HG02852 (cell line): ENCODE measurements around the gene HSH2D.

Experiments used
- ATAC-seq: cut with Tn5 transposase; IDR thresholded peaks from one replicate; pipeline ENCODE4 v1.9.1; 2021; ENCODE audit warnings: mild to moderate bottlenecking, moderate library complexity; ENCODE audit not compliant: unreplicated experiment

Gene HSH2D

GRCh38 chr19:16191216-16191908 is 47.9 kb downstream of the HSH2D start:
- no peak for ATAC-seq

GRCh38 chr19:16193466-16193865 is 50.0 kb downstream of the HSH2D start:
- ATAC-seq: no peak

- no peak for ATAC-seq
Measured at GRCh38 chr19:16197188-16197621, 53.7 kb downstream of the HSH2D start.

GRCh38 chr19:16197622-16198369 is 54.3 kb downstream of the HSH2D start, which contains the start of gene AP1M1:
Gene AP1M1, plus strand, starts transcription at chr19:16197911. Its CDS starts 116 bp downstream, at chr19:16198027.
- peak; percentile 84 for ATAC-seq

- ATAC-seq: peak; percentile 4
Measured at GRCh38 chr19:16198370-16198651, 54.8 kb downstream of the HSH2D start.

GRCh38 chr19:16199275-16199932 is 55.9 kb downstream of the HSH2D start:
- ATAC-seq: no peak

GRCh38 chr19:16200038-16201010 is 56.8 kb downstream of the HSH2D start:
- no peak for ATAC-seq

GRCh38 chr19:16201011-16201391 is 57.5 kb downstream of the HSH2D start:
- ATAC-seq: no peak

- no peak for ATAC-seq
Measured at GRCh38 chr19:16202320-16203255, 59.1 kb downstream of the HSH2D start.

- no peak for ATAC-seq
Measured at GRCh38 chr19:16203256-16204004, 59.9 kb downstream of the HSH2D start.

- ATAC-seq: no peak
Measured at GRCh38 chr19:16204005-16204294, 60.5 kb downstream of the HSH2D start.

- no peak for ATAC-seq
Measured at GRCh38 chr19:16205205-16206045, 61.9 kb downstream of the HSH2D start.

GRCh38 chr19:16206046-16206605 is 62.6 kb downstream of the HSH2D start:
- ATAC-seq: no peak

- ATAC-seq: no peak
Measured at GRCh38 chr19:16206637-16207036, 63.2 kb downstream of the HSH2D start.

- no peak for ATAC-seq
Measured at GRCh38 chr19:16207063-16207462, 63.6 kb downstream of the HSH2D start.

GRCh38 chr19:16207490-16208025 is 64.1 kb downstream of the HSH2D start:
- ATAC-seq: no peak
